H9 (cell line): ENCODE data around the gene NUDT3. TPM values are rescaled to one million over a fixed set of nuclear protein-coding genes. Genes with fewer than 3 reads are reported as not detected.

Experiments used
- DNase-seq: peaks from one replicate; pipeline ENCODE4 v3.0.0-alpha.2; 2017
- H2AFZ ChIP-seq: one replicate; pipeline ENCODE4 v1.6.1; 2013; ENCODE audit warnings: mild to moderate bottlenecking, low read length, control low read depth, moderate library complexity
- H2AK5ac ChIP-seq: 2 replicates; pipeline ENCODE4 v1.6.1; 2013; ENCODE audit warnings: low read length, control low read depth, mixed read lengths; ENCODE audit not compliant: insufficient read length
- H2BK120ac ChIP-seq: one replicate; pipeline ENCODE4 v1.6.1; 2013; ENCODE audit warnings: low read depth, mild to moderate bottlenecking, low read length, control low read depth, inconsistent platforms; ENCODE audit not compliant: poor library complexity, severe bottlenecking
- H2BK12ac ChIP-seq: 2 replicates; pipeline ENCODE4 v1.6.1; 2013; ENCODE audit warnings: low read length, control low read depth, mixed read lengths, low read depth; ENCODE audit not compliant: insufficient read length
- H2BK15ac ChIP-seq: 2 replicates; pipeline ENCODE4 v1.6.1; 2013; ENCODE audit warnings: low read depth, low read length, control low read depth
- H2BK20ac ChIP-seq: one replicate; pipeline ENCODE4 v1.6.1; 2013; ENCODE audit warnings: low read depth, mild to moderate bottlenecking, low read length, control low read depth, inconsistent platforms; ENCODE audit not compliant: poor library complexity, severe bottlenecking
- H2BK5ac ChIP-seq: 2 replicates; pipeline ENCODE4 v1.6.1; 2013; ENCODE audit warnings: low read length, control low read depth, mixed read lengths; ENCODE audit not compliant: insufficient read length
- H3K14ac ChIP-seq: 2 replicates; pipeline ENCODE4 v1.6.1; 2013; ENCODE audit warnings: low read length, control low read depth; ENCODE audit not compliant: insufficient read depth
- H3K18ac ChIP-seq: 2 replicates; pipeline ENCODE4 v1.6.1; 2013; ENCODE audit warnings: low read depth, mild to moderate bottlenecking, mixed read lengths, low read length, control low read depth; ENCODE audit not compliant: insufficient read length
- H3K23ac ChIP-seq: 2 replicates; pipeline ENCODE4 v1.6.1; 2013; ENCODE audit warnings: low read length, control low read depth, mixed read lengths, low read depth; ENCODE audit not compliant: insufficient read length
- H3K23me2 ChIP-seq: 2 replicates; pipeline ENCODE4 v1.6.1; 2013; ENCODE audit warnings: low read depth, mild to moderate bottlenecking, mixed read lengths, low read length, control low read depth; ENCODE audit not compliant: insufficient read length, poor library complexity, severe bottlenecking
- H3K27ac ChIP-seq: 2 replicates; pipeline ENCODE4 v1.5.1; 2013; ENCODE audit warnings: low read length, control low read depth, mixed read lengths, low read depth; ENCODE audit not compliant: insufficient read length
- H3K27me3 ChIP-seq: 2 replicates; pipeline ENCODE4 v1.6.1; 2013; ENCODE audit warnings: low read length, control low read depth, inconsistent platforms; ENCODE audit not compliant: insufficient read depth
- H3K4ac ChIP-seq: 2 replicates; pipeline ENCODE4 v1.6.1; 2013; ENCODE audit warnings: low read depth, mild to moderate bottlenecking, control low read depth, inconsistent platforms, low read length, moderate library complexity
- H3K4me1 ChIP-seq: 2 replicates; pipeline ENCODE4 v1.6.1; 2013; ENCODE audit warnings: low read length, control low read depth, inconsistent platforms; ENCODE audit not compliant: insufficient read depth
- H3K4me2 ChIP-seq: 2 replicates; pipeline ENCODE4 v1.6.1; 2013; ENCODE audit warnings: low read length, control low read depth, mixed read lengths; ENCODE audit not compliant: insufficient read length, insufficient read depth
- H3K56ac ChIP-seq: 2 replicates; pipeline ENCODE4 v1.6.1; 2013; ENCODE audit warnings: low read depth, mild to moderate bottlenecking, mixed read lengths, low read length, control low read depth; ENCODE audit not compliant: insufficient read length
- H3K79me1 ChIP-seq: 2 replicates; pipeline ENCODE4 v1.6.1; 2013; ENCODE audit warnings: low read depth, mild to moderate bottlenecking, moderate library complexity, low read length, control low read depth, inconsistent platforms; ENCODE audit not compliant: insufficient read depth, poor library complexity, severe bottlenecking
- H3K79me2 ChIP-seq: 2 replicates; pipeline ENCODE4 v1.6.1; 2013; ENCODE audit warnings: low read length, control low read depth, inconsistent platforms; ENCODE audit not compliant: insufficient read depth
- H3K9ac ChIP-seq: 2 replicates; pipeline ENCODE4 v1.6.1; 2013; ENCODE audit warnings: low read length, control low read depth, mixed read lengths; ENCODE audit not compliant: insufficient read length; ENCODE audit errors: extremely low read depth
- H3K9me3 ChIP-seq: one replicate; pipeline ENCODE4 v1.6.1; 2013; ENCODE audit warnings: low read depth, low read length, inconsistent platforms; ENCODE audit not compliant: control insufficient read depth
- H3T11ph ChIP-seq: one replicate; pipeline ENCODE4 v1.6.1; 2013; ENCODE audit warnings: mild to moderate bottlenecking, low read length, control low read depth, inconsistent platforms
- H4K20me1 ChIP-seq: one replicate; pipeline ENCODE4 v1.6.1; 2013; ENCODE audit not compliant: control insufficient read depth, insufficient read length, insufficient read depth
- H4K5ac ChIP-seq: 2 replicates; pipeline ENCODE4 v1.6.1; 2013; ENCODE audit warnings: low read depth, mild to moderate bottlenecking, mixed read lengths, low read length, control low read depth; ENCODE audit not compliant: insufficient read length
- H4K8ac ChIP-seq: replicated peaks from 2 replicates; pipeline ENCODE4 v1.6.1; 2013; ENCODE audit warnings: low read length, control low read depth, mixed read lengths, low read depth; ENCODE audit not compliant: insufficient read length
- H4K91ac ChIP-seq: 2 replicates; pipeline ENCODE4 v1.6.1; 2013; ENCODE audit warnings: low read depth, mild to moderate bottlenecking, moderate library complexity, mixed read lengths, low read length, control low read depth; ENCODE audit not compliant: insufficient read length
- H3K27ac Mint-ChIP-seq, 3 experiments: 2 replicates in 2 of 3; 3 replicates in 1 of 3; pipeline ENCODE4 v1.8.0; 2020 to 2021; ENCODE audit warnings: mixed read lengths in 3 of 3, mild to moderate bottlenecking in 1 of 3, moderate library complexity in 1 of 3
- H3K27me3 Mint-ChIP-seq: 2 replicates; pipeline ENCODE4 v1.8.0; 2021; ENCODE audit warnings: low read depth, mild to moderate bottlenecking, moderate library complexity, mixed read lengths
- H3K36me3 Mint-ChIP-seq, 3 experiments: 2 replicates in 2 of 3; 3 replicates in 1 of 3; pipeline ENCODE4 v1.8.0; 2020 to 2021; ENCODE audit warnings: low read depth in 3 of 3, mixed read lengths in 3 of 3; ENCODE audit not compliant: insufficient read depth in 1 of 3
- H3K4me1 Mint-ChIP-seq, 2 experiments: 2 replicates each; pipeline ENCODE4 v1.8.0; 2020; ENCODE audit warnings: mixed read lengths in 2 of 2
- H3K4me3 Mint-ChIP-seq, 2 experiments: 2 replicates in 1 of 2; 3 replicates in 1 of 2; pipeline ENCODE4 v1.8.0; 2020 to 2021; ENCODE audit warnings: mild to moderate bottlenecking in 2 of 2, mixed read lengths in 2 of 2, moderate library complexity in 1 of 2
- H3K9me3 Mint-ChIP-seq, 2 experiments: 2 replicates in 1 of 2; 3 replicates in 1 of 2; pipeline ENCODE4 v1.8.0; 2020; ENCODE audit warnings: mild to moderate bottlenecking in 2 of 2, mixed read lengths in 2 of 2, moderate library complexity in 1 of 2
- WGBS: extraction: QIAGEN DNeasy Blood & Tissue Kit; methylation state at CpG from one replicate; pipeline ENCODE4 v1.1.7; 2013; ENCODE audit warnings: missing lambda C conversion rate, low lambda C conversion rate, mixed read lengths; ENCODE audit not compliant: insufficient read length; ENCODE audit errors: extremely low coverage; 5-methylcytosine and 5-hydroxymethylcytosine counted together
- total RNA-seq: library from RNA; stranded (reverse); gene quantifications from 2 replicates; pipeline ENCODE4 v1.2.1, GENCODE V29; 2021
- TF ChIP-seq, protein P1 (sequence below): fragments of 200-600 bp; sonication (generic); conservative IDR thresholded peaks from 3 replicates; pipeline ENCODE4 v1.8.0; 2021; ENCODE audit warnings: antibody characterized with exemption, mild to moderate bottlenecking

The NUDT3 gene
- total RNA-seq, 1 experiment from 2014 or later = 23.6 TPM

DNA sequence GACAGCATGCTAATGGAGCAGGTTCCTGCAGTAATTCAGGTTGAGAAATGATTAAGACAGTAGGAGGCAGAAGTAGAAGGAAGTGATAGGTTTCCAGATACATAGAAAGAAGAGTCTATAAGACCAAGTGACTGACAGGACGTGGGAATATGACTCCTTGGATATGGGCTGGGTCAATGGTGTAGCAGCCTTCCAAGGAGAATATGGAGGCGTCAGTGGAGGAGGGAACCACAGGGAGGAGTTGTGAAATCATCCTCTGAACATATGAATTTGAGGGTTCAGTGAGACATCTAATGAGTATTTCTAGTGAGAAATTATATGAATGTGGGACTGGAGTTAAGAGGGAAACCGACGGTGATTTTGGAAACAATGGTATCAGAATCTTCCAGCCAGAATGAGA is 43.3 kb downstream of the NUDT3 start:
- no peak for DNase-seq
- no peak overlapping the region for H2BK120ac ChIP-seq
- H3K27me3 ChIP-seq = no peaks in the 10 kb centered on the region
- H3K4me1 Mint-ChIP-seq = no peaks in the 10 kb centered on the region
- H2AFZ ChIP-seq = no peak overlapping the region
- H3K9me3 ChIP-seq = no peaks in the 10 kb centered on the region
- H3K27ac ChIP-seq = no peak overlapping the region
- TF ChIP-seq, protein P1, sequence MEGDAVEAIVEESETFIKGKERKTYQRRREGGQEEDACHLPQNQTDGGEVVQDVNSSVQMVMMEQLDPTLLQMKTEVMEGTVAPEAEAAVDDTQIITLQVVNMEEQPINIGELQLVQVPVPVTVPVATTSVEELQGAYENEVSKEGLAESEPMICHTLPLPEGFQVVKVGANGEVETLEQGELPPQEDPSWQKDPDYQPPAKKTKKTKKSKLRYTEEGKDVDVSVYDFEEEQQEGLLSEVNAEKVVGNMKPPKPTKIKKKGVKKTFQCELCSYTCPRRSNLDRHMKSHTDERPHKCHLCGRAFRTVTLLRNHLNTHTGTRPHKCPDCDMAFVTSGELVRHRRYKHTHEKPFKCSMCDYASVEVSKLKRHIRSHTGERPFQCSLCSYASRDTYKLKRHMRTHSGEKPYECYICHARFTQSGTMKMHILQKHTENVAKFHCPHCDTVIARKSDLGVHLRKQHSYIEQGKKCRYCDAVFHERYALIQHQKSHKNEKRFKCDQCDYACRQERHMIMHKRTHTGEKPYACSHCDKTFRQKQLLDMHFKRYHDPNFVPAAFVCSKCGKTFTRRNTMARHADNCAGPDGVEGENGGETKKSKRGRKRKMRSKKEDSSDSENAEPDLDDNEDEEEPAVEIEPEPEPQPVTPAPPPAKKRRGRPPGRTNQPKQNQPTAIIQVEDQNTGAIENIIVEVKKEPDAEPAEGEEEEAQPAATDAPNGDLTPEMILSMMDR = no peak
- no peaks in the 10 kb centered on the region for H3K79me1 ChIP-seq
- peaks cover 1% of the 10 kb centered on the region; the same call in 1 of the 2 replicates for H3K79me2 ChIP-seq
- WGBS = no CpG with 5 or more reads among the region's 4 CpGs
- no peak overlapping the region for H2BK15ac ChIP-seq
- H2AK5ac ChIP-seq = no peak overlapping the region
- no peak overlapping the region for H3K9ac ChIP-seq
- H3K4me3 Mint-ChIP-seq = no peak overlapping the region
- peak overlapping the region in 2 of 3 experiments; percentile 18 to 46; a peak in 2 of 7 replicates for H3K27ac Mint-ChIP-seq
- no peak overlapping the region for H2BK12ac ChIP-seq
- H4K5ac ChIP-seq = no peak overlapping the region
- peaks cover 0 to 2% (median 0%) of the 10 kb centered on the region in 3 experiments; a peak in 2 of 7 replicates for H3K36me3 Mint-ChIP-seq
- no peak overlapping the region for H3K18ac ChIP-seq
- H3K14ac ChIP-seq = no peak overlapping the region
- no peaks in the 10 kb centered on the region for H3K4me1 ChIP-seq
- H4K8ac ChIP-seq = no peak overlapping the region
- H2BK20ac ChIP-seq = no peak overlapping the region
- no peak overlapping the region for H3T11ph ChIP-seq
- H3K23ac ChIP-seq = no peak overlapping the region
- H3K9me3 Mint-ChIP-seq = no peaks in the 10 kb centered on the region; a peak in 1 of 5 replicates
- H3K4me2 ChIP-seq = no peak overlapping the region
- no peaks in the 10 kb centered on the region for H4K20me1 ChIP-seq
- no peak overlapping the region for H2BK5ac ChIP-seq
- no peak overlapping the region for H3K4ac ChIP-seq
- no peaks in the 10 kb centered on the region for H3K23me2 ChIP-seq
- no peak overlapping the region for H4K91ac ChIP-seq
- no peaks in the 10 kb centered on the region for H3K27me3 Mint-ChIP-seq
- no peak overlapping the region for H3K56ac ChIP-seq
